IMR-90 (cell line): ENCODE results near the gene DHX57. TPM values are rescaled to one million over a fixed set of nuclear protein-coding genes. Genes with fewer than 3 reads are reported as not detected.

Experiments used
- ATAC-seq: fragments of 200-7000 bp; cut with Tn5 transposase; 2 replicates; pipeline ENCODE4 v1.9.1; 2020; ENCODE audit warnings: low read depth, mild to moderate bottlenecking, moderate library complexity
- BruUV-seq: library from RNA; stranded (reverse); fragments of 400-500 nt; replicated peaks from 2 replicates; lab custom pipeline; 2021; lab: Mats Ljungman, UMichigan
- CTCF ChIA-PET: fragments of 300-600 bp; formaldehyde crosslinking; extraction: SDS; loops from one replicate; lab custom pipeline; 2021; ENCODE audit warnings: antibody characterized with exemption; lab: Yijun Ruan, JAX
- POLR2A ChIA-PET: fragments of 300-600 bp; sonication (Branson Sonifier 250); formaldehyde crosslinking; loops from one replicate; lab custom pipeline; 2022; ENCODE audit warnings: antibody characterized with exemption; ENCODE audit not compliant: unreplicated experiment; lab: Charles Lee
- DNase-seq: peaks from one replicate; pipeline ENCODE4 v3.0.0; 2013
- H2AFZ ChIP-seq: replicated peaks from 2 replicates; pipeline ENCODE3; 2013; ENCODE audit warnings: low read length, mild to moderate bottlenecking; ENCODE audit not compliant: poor library complexity
- H2AK5ac ChIP-seq: 2 replicates; pipeline ENCODE4 v1.6.1; 2013; ENCODE audit warnings: low read depth, low read length, inconsistent platforms
- H2AK9ac ChIP-seq: replicated peaks from 2 replicates; pipeline ENCODE3; 2013; ENCODE audit warnings: mild to moderate bottlenecking, low read depth, low read length, moderate library complexity; ENCODE audit not compliant: poor library complexity
- H2BK120ac ChIP-seq: 2 replicates; pipeline ENCODE4 v1.6.1; 2013; ENCODE audit warnings: low read depth, low read length, inconsistent platforms
- H2BK15ac ChIP-seq: 3 replicates; pipeline ENCODE4 v1.6.1; 2013; ENCODE audit warnings: low read depth, low read length, inconsistent platforms
- H2BK20ac ChIP-seq: 2 replicates; pipeline ENCODE4 v1.6.1; 2013; ENCODE audit warnings: low read depth, mild to moderate bottlenecking, inconsistent platforms, low read length, moderate library complexity
- H2BK5ac ChIP-seq: 2 replicates; pipeline ENCODE4 v1.6.1; 2013; ENCODE audit warnings: mild to moderate bottlenecking, low read depth, low read length, inconsistent platforms; ENCODE audit not compliant: poor library complexity, severe bottlenecking
- H3K14ac ChIP-seq: replicated peaks from 2 replicates; pipeline ENCODE4 v1.6.1; 2013; ENCODE audit warnings: low read depth, low read length, inconsistent platforms
- H3K18ac ChIP-seq: 2 replicates; pipeline ENCODE4 v1.6.1; 2013; ENCODE audit warnings: low read depth, low read length, control low read depth
- H3K23ac ChIP-seq: 2 replicates; pipeline ENCODE4 v1.6.1; 2013; ENCODE audit warnings: low read depth, low read length, inconsistent platforms
- H3K27ac ChIP-seq: 2 replicates; pipeline ENCODE4 v1.5.1; 2013; ENCODE audit warnings: mild to moderate bottlenecking, control low read depth, low read length; ENCODE audit not compliant: insufficient read depth
- H3K27me3 ChIP-seq: 2 replicates; pipeline ENCODE4 v1.6.1; 2013; ENCODE audit warnings: low read length; ENCODE audit not compliant: control insufficient read depth, insufficient read depth
- H3K36me3 ChIP-seq: 2 replicates; pipeline ENCODE4 v1.6.1; 2013; ENCODE audit warnings: low read length, mixed read lengths; ENCODE audit not compliant: control insufficient read depth, insufficient read depth
- H3K4ac ChIP-seq: 2 replicates; pipeline ENCODE4 v1.6.1; 2013; ENCODE audit warnings: low read depth, low read length, inconsistent platforms
- H3K4me1 ChIP-seq: 2 replicates; pipeline ENCODE4 v1.6.1; 2013; ENCODE audit warnings: low read length, mixed read lengths; ENCODE audit not compliant: control insufficient read depth, insufficient read depth
- H3K4me2 ChIP-seq: 2 replicates; pipeline ENCODE4 v1.6.1; 2013; ENCODE audit warnings: low read depth, mild to moderate bottlenecking, control low read depth, low read length, moderate library complexity
- H3K4me3 ChIP-seq: 2 replicates; pipeline ENCODE4 v1.5.1; 2013; ENCODE audit warnings: low read depth, mild to moderate bottlenecking, control low read depth, low read length, moderate library complexity; ENCODE audit not compliant: insufficient read depth
- H3K56ac ChIP-seq: 2 replicates; pipeline ENCODE4 v1.6.1; 2013; ENCODE audit warnings: low read length, inconsistent platforms; ENCODE audit not compliant: insufficient read depth; ENCODE audit errors: extremely low read depth
- H3K79me1 ChIP-seq, 2 experiments: 2 replicates each; pipeline ENCODE4 v1.6.1; 2013; ENCODE audit warnings: low read length in 2 of 2, inconsistent platforms in 1 of 2, low read depth in 1 of 2
- H3K9ac ChIP-seq: 2 replicates; pipeline ENCODE4 v1.6.1; 2013; ENCODE audit warnings: low read depth, low read length, control low read depth
- H3K9me1 ChIP-seq: 2 replicates; pipeline ENCODE4 v1.6.1; 2013; ENCODE audit warnings: low read length, inconsistent platforms; ENCODE audit not compliant: insufficient read depth
- H3K9me3 ChIP-seq: 2 replicates; pipeline ENCODE4 v1.6.1; 2013; ENCODE audit warnings: low read length; ENCODE audit not compliant: control insufficient read depth, insufficient read depth
- H4K20me1 ChIP-seq: 2 replicates; pipeline ENCODE4 v1.6.1; 2013; ENCODE audit warnings: low read length, inconsistent platforms; ENCODE audit not compliant: insufficient read depth
- H4K5ac ChIP-seq: 2 replicates; pipeline ENCODE4 v1.6.1; 2013; ENCODE audit warnings: mild to moderate bottlenecking, low read depth, low read length, control low read depth
- H4K8ac ChIP-seq, 2 experiments: 2 replicates each; pipeline ENCODE4 v1.6.1; 2013; ENCODE audit warnings: low read depth in 2 of 2, low read length in 2 of 2, control low read depth in 1 of 2, inconsistent platforms in 1 of 2
- H4K91ac ChIP-seq: 2 replicates; pipeline ENCODE4 v1.6.1; 2013; ENCODE audit warnings: low read depth, low read length, inconsistent platforms; ENCODE audit not compliant: insufficient read depth
- BHLHE40 ChIP-seq: fragments of 150-350 bp; IDR thresholded peaks from 2 replicates; pipeline ENCODE4 v1.6.1; 2016; ENCODE audit warnings: mild to moderate bottlenecking, low read depth, low read length
- CEBPB ChIP-seq: IDR thresholded peaks from 2 replicates; pipeline ENCODE4 v1.6.1; 2012; ENCODE audit warnings: low read depth, low read length, improper control_type of control experiment
- CHD1 ChIP-seq: IDR thresholded peaks from 2 replicates; pipeline ENCODE4 v1.6.1; 2012; ENCODE audit warnings: low read depth, low read length, improper control_type of control experiment
- CTCF ChIP-seq: conservative IDR thresholded peaks from 2 replicates; pipeline ENCODE4 v1.5.1; 2012; ENCODE audit warnings: mild to moderate bottlenecking, low read depth, low read length, improper control_type of control experiment
- RAD21 ChIP-seq: IDR thresholded peaks from 2 replicates; pipeline ENCODE4 v1.6.1; 2012; ENCODE audit warnings: low read length, improper control_type of control experiment
- SMC3 ChIP-seq: fragments of 150-350 bp; IDR thresholded peaks from 2 replicates; pipeline ENCODE4 v1.6.1; 2016; ENCODE audit warnings: low read depth, mild to moderate bottlenecking, antibody characterized with exemption, low read length, moderate library complexity
- WGBS, 2 experiments: methylation state at CpG; one replicate each; pipeline versions ENCODE4 v1.1.5 to v1.1.7; 2013; ENCODE audit warnings: missing lambda C conversion rate in 2 of 2; ENCODE audit not compliant: insufficient read length in 1 of 2; ENCODE audit errors: extremely low coverage in 2 of 2; 5-methylcytosine and 5-hydroxymethylcytosine counted together
- dilution Hi-C: fragments of 300-500 bp; cut with HindIII; formaldehyde crosslinking; loops from one replicate; pipeline ENCODE4 v1.14.3; 2018; ENCODE audit warnings: low sequenced_read_pairs; ENCODE audit not compliant: unreplicated experiment
- in situ Hi-C: fragments of 300-500 bp; cut with MboI; formaldehyde crosslinking; loops from 3 replicates; pipeline ENCODE4 v1.14.3; 2019; ENCODE audit warnings: low sequenced_read_pairs, inconsistent platforms, mixed read lengths
- intact Hi-C: fragments of 100-400 bp; cut with micrococcal nuclease; formaldehyde crosslinking; loops from 2 replicates; pipeline ENCODE4 v1.10.0; 2022
- polyA plus RNA-seq, 3 experiments: library from polyadenylated mRNA; depleted of rRNA; stranded (reverse); fragments of >200 nt; gene quantifications; 2 replicates each; pipeline ENCODE4 v1.2.3, GENCODE V29; 2012; ENCODE audit warnings: low replicate concordance in 1 of 3
- total RNA-seq: library from RNA; depleted of rRNA; stranded (reverse); fragments of >200 nt; gene quantifications from 2 replicates; pipeline ENCODE4 v1.2.3, GENCODE V29; 2012

The DHX57 gene
- total and polyA plus RNA-seq, 2 of the 4 experiments (the other 2 are of a cell fraction), result 9.5 to 24.4 TPM

GRCh38 chr2:38871432-38871831 lies 4.3 kb downstream of the DHX57 start:
- H2AK5ac ChIP-seq, result no peak overlapping the region
- CTCF ChIA-PET, result interaction anchor here (0.6 kb wide), 2 partner anchors 121 to 1678 kb away, joined by 3 read pairs; no protein-coding TSS in a partner anchor
- H3K9me3 ChIP-seq, result no peaks in the 10 kb centered on the region
- intact Hi-C loops (loop anchor here (10.0 kb wide), 1 partner anchor 123 kb away; no protein-coding TSS in a partner anchor), in situ Hi-C loops (no loop called here), dilution Hi-C loops (no loop called here)
- H2AK9ac ChIP-seq, result no peak overlapping the region
- no peak overlapping the region for H3K4me3 ChIP-seq
- H2BK15ac ChIP-seq, result no peak overlapping the region
- H4K20me1 ChIP-seq, result no peaks in the 10 kb centered on the region
- no peak overlapping the region for H2BK20ac ChIP-seq
- H3K36me3 ChIP-seq, result peaks cover 7% of the 10 kb centered on the region; the same call in 1 of the 2 replicates
- H2BK120ac ChIP-seq, result no peak overlapping the region
- DNase-seq (no peak), ATAC-seq (no peak)
- H3K4me2 ChIP-seq, result no peak overlapping the region
- H3K9me1 ChIP-seq, result 0 out of 2 replicates have a peak, but pooled peaks cover 2% of the 10 kb centered on the region
- peaks cover 14 to 41% of the 10 kb centered on the region in 2 experiments for H3K79me1 ChIP-seq
- H3K4me1 ChIP-seq, result 0 out of 2 replicates have a peak, but pooled peaks cover 1% of the 10 kb centered on the region
- no peak overlapping the region for H3K56ac ChIP-seq
- H3K18ac ChIP-seq, result no peak overlapping the region
- no peak overlapping the region for H2BK5ac ChIP-seq
- H3K4ac ChIP-seq, result no peak overlapping the region
- no peaks in the 10 kb centered on the region for H3K27me3 ChIP-seq
- no peak overlapping the region for H3K27ac ChIP-seq
- no peak overlapping the region for H4K8ac ChIP-seq
- POLR2A ChIA-PET, result no interaction called here
- H3K9ac ChIP-seq, result no peak overlapping the region
- 100% methylated on average over 1 of the region's 3 CpGs; no CpG with 5 or more reads in 1 of the 2 experiments for WGBS, 2 experiments
- H3K14ac ChIP-seq, result no peak overlapping the region
- no TSS peak for BruUV-seq
- TF ChIP-seq CEBPB (no peak), CTCF (no peak), CHD1 (no peak), SMC3 (no peak), BHLHE40 (no peak), RAD21 (no peak)
- H4K5ac ChIP-seq, result no peak overlapping the region
- no peak overlapping the region for H4K91ac ChIP-seq
- no peak overlapping the region for H3K23ac ChIP-seq
- no peak overlapping the region for H2AFZ ChIP-seq
